Superior temporal gyrus (tissue), 1 donor: ENCODE measurements around the gene DHRS3.
"Not testable (repeated sequence)": the region's sequence is repeated elsewhere in the genome, so short reads cannot be mapped to it uniquely, and the experiment has no call there.

Experiments used
- DNase-seq: peaks from one replicate; pipeline ENCODE4 v3.0.0-alpha.2; 2016; ENCODE audit errors: extremely low spot score

The DHRS3 gene

DNA sequence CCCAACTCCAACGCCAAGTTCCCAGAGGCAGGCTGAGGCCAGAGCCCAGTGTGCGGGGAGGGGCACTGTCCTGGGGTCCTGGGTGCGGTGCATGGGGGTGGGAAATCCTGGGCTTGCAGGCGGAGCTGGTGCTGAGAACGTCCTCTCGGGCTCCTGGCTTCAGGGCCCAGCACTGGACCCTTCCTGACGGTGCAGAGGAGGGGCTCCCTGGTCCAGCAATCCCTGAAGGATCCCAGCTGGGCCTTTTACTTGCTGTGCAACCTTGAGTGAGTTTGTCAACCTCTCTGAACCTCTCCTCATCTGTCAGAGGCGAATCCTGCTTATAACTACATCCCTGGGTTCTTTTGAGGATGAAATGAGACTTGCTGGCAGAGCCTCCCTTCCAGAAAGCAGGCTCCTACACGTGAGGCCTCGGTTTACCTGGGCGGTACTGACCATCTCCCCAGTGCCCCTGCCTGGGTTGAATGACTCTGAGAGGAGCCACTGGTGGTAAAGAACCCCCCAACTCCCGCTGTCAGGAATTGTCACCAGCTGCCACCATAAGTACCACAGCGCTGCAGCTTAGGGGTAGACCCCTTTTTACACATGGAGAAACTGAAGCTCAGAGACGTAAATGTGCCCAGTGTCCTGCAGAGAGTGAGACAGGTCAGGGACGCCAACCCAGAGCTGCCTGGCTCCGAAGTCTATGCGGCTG is 77.3 kb downstream of the DHRS3 start:
- DNase-seq = no peak

DNA sequence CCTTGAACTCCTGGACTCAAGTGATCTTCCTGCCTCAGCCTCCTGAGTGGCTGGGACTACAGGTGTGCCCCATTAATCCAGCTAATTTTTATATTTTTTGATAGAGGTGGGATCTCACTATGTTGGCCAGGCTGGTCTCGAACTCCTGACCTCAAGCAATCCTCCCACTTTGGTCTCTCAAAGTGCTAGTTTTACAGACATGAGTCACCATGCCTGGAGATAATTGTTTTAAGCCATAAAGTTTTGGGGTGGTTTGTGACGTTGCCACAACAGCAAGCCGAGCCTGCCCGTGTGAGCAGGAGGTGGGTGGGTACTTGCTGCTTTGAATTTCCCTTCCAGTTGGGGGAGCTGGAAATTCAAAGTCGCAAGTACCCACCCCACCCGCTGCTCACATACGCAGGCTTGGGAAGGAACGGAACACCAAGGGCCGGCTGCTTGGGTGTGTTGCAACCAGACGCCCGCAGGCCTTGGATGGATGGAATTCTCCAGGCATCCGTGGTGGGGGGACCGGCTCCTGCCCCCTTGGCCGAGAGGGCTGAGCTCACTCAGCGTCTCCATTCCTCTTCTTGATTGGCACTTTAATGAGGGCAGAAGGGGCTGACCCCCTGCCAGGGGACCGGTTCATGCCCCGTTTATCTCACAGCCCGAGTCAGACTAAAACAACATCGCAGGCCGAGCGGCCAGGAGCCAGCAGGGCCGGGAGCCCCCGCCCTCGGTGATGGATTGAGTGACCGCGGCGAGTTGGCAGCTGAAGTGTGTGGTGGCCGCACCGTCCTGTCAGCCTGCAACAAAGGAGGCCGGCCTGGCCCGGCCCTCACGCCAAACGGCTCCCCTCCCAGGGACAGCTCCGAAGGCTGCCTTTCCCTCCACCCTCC is 78.1 kb downstream of the DHRS3 start:
- DNase-seq = no peak

DNA sequence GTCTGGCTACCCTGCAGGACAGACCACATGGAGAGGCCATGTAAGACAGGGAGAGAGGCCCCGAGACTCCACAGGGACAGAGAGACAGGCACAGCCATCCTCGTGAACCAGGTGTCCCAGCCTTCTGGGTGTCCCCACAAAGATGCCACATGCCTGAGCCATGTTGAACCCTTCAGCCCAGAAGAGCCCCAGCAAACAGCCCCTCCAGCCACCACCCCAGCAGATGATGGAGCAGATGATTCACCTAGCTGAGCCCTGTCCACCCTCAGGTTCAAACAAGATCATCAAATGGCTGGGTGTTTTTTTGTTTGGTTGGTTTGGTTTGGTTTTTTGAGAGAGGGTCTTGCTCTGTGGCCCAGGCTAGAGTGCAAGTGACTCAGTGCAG is 78.7 kb downstream of the DHRS3 start:
- no peak for DNase-seq

DNA sequence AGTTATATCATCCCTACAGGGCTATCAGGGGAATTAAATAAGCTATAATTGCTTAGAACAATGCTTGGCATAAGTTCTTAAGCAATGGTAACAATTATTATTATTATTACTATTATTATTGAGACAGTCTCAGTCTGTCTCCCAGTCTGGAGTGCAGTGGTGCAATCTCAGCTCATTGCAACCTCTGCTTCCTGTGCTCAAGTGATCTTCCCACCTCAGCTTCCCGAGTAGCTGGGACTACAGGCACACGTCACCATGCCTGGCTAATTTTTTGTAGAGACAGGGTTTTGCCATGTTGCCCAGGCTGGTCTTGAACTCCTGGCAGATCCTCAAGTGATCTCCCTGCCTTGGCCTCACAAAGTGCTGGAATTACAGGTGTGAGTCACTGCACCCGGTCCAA is 79.5 kb downstream of the DHRS3 start:
- not testable (repeated sequence) for DNase-seq

DNA sequence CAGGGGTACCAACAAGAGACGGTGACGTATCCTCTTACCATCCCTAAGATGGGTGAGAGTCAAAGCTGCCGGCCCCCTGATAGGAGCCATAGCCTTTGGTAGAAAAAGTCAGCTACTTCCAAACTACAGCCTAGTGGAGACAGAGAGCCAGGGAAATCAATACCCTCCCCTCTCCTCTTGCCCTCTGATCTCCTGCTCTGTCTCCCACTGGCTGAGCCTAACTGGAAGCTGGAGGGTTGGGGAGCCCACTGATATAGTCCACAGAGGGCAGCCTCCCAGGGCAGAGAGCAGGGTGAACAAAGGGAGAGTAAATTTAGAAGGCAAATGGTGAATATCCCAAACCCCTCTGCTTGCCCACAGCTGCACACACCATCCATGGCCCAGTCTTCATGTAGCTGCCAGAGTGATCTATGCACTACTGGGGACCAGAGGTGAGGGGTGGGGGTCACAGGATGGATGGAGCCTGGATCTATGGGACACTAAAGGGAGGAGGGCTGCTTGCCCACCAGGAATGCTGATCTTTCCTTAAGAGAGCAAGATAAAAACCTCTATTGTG is 80.0 kb downstream of the DHRS3 start:
- DNase-seq = no peak

DNA sequence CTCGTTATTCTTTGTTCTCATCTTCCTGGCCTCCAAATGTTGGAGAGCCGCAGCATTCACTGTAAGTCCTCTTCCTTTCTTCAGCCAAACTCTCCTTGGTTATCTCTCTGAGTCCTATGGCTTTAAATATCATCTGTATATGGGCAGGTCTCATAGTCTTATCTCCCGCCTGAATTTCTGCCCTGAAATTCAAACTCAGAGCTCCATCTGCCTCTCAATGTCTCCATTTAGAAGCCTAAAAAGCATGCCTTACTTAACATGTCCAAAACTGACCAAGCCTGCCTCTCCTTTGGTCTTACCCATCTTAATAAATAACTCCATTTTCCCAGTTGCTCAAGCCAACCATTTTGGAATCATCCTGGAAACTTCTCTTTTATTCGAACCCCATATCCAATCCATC is 80.7 kb downstream of the DHRS3 start:
- no peak for DNase-seq

DNA sequence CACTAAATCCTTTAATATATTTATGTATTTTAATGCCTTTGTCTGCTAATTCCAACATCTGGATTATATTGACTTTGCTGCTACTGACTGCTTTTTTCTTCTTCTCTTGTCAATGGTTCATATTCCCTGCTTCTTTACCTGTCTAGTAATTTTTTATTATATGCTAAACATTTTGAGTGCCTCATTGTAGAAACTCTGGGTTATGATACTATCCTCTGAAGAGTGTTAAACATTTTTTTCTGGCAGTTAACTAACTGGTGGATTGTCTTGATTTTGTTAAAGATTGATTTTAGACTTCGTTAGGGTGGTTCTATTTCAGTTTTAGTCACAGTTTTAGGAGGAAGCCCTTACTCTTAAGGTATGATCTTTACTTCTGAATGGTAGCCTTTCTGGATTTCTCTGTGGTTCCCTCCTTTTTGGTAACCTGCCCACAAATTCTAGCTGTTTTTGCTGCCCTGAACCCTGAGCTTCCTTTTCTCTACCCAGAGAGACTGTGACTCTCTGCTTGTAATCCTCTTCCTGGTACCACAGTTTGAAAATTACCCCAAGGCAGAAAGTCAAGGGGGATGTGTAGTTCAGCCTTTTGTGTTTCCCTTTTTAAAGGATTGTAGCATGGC is 81.9 kb downstream of the DHRS3 start:
- DNase-seq = no peak

DNA sequence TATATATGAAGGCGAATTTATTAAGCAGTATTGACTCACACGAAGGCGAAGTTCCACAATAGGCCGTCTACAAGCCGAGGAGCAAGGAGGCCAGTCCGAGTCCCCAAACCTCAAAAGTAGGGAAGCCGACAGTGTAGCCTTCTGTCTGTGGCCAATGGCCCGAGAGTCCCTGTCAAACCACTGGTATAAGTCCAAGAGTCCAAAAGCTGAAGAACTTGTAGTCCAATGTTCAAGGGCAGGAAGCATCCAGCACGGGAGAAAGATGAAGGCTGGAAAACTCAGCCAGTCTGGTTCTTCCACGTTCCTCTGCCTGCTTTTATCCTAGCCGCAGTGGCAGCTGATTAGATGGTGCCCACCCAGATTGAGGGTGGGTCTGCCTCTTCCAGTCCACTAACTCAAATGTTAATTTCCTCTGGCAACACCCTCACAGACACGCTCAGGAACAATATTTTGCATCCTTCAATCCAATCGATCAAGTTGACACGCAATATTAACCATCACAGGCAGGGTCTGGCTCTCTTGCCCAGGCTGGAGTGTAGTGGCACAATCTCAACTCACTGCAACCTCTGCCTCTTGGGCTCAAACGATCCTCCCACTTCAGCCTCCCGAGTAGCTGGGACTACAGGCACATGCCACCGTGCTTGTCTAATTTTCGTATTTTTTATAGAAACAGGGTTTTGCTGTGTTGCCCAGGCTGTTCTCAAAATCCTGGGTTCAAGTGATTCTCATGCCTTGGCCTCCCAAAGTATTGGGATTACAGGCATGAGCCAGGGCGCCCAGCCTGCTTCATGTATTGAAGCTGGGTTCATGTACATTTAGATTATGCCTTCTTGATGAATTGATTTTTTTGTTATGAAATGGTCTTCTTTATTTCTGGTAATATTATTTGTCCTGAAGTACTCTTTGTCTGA is 85.3 kb downstream of the DHRS3 start:
- DNase-seq = no peak

DNA sequence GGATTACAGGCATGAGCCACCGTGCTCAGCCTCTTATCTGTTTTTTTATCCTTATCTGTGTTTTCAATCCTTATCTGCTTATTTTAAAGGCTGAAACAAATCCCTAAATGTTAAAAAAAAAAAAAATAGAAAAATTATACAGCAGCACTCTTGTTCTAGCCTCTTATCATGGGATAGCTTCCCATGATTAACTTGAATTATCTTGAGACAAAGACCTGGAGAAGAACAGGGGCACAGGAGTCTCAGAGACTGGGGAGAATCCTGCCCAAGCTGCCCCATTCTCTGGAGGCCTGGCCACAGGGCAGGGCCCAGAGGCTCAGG is 86.9 kb downstream of the DHRS3 start:
- no peak for DNase-seq

DNA sequence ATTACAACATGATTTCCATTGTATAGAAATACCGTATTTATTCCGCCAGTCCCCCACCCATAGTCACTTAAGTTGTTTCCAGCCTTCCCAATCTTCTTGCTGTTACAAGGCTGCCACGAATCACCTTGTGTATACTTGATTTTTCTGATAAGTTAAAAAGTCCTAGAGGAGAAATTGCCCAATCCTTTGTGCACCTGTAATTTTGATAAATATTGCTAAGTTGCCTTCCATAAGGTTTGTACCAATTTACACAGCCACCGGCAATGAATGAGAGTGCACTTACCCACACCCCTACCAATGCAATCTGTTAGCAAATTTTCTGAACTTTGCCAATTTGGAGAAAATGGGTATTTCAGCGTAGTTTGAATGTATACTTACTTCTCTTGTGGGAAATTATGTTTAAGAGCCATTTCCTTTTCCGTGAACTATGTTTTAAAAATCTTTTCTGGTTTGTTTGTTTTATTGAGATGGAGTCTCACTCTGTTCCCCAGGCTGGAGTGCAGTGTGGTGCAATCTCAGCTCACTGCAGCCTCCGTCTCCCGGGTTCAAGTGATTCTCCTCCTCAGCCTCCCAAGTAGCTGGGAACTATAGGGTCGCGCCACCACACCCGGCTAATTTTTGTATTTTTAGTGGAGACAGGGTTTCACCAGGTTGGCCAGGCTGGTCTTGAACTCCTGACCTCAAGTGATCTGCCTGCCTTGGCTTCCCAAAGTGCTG is 87.4 kb downstream of the DHRS3 start:
- no peak for DNase-seq

DNA sequence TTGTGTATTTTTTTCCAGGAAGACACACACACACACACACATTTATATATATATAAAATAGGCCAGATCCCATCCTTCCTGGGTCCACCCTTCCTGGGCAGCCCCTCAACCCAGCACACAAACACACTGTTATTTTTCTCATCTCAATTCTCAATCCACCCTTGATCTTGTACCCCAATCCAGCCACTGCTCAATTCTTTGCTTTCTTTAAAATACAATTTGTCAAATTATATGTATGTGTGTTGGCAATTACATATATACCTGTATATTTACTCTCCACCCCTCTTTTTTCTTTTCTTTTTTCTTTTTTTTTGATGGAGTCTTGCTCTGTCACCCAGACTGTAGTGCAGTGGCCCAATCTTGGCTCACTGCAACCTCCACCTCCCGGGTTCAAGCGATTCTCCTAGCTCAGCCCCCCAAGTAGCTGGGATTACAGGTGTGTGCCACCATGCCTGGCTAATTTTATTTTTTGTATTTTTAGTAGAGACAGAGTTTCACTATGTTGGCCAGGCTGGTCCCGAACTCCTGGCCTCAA is 88.3 kb downstream of the DHRS3 start:
- no peak for DNase-seq

DNA sequence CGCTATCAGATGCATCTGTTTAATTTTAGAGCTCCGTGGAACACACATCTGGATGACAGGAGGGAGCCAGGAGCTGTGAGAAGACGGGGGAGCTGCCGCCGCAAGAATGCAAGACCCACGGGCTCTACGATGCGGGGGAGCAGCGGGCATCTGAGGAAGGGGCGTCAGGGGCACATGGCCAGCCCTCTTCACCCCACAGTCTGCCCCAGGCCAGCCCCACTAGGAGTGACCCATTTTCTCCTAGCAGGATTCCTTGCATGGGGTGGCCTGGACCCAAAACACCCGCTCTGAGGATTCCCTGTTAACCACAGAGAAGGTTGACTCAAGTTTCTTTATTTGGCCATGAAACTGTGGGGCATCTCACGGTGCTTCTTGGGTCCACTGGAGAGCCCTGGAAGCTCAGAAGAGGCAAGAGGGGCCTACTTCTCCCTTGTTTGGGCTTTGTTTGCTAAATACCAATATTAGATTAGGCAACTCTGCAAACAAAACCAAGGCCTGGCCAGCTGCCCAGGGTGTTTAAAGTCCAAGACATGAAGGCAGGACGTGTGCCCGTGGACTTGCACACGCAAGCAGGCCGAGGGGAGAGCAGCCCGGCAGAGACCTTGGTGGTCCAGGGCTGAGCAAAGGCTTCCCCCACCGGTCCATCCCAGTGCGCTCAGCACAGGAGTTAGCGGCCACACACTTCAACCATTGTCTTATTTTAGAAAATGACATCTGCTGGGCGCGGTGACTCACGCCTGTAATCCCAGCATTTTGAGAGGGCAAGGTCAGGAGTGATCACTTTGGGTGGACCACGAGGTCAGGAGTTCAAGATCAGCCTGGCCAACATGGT is 89.8 kb downstream of the DHRS3 start:
- no peak for DNase-seq

DNA sequence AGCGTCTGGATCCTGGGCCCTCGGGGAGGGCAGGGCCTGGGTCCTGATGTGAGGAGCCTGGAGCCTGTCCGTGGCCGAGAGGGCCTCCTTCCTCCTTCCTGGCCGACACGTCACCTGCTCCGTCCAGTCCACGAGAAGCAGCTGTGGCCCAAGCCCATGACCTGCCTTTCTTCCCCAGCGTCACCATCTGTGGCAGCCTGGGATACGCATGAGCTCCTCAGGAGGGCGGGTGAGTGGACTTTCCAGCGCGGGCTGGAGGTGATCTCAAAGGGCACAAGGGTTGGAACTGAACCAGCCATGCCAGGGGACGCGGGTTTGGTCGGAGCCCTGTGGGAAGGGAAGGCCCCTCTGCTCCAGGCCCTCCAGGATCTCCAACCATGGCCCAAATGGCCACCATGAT is 90.4 kb downstream of the DHRS3 start:
- DNase-seq = no peak

DNA sequence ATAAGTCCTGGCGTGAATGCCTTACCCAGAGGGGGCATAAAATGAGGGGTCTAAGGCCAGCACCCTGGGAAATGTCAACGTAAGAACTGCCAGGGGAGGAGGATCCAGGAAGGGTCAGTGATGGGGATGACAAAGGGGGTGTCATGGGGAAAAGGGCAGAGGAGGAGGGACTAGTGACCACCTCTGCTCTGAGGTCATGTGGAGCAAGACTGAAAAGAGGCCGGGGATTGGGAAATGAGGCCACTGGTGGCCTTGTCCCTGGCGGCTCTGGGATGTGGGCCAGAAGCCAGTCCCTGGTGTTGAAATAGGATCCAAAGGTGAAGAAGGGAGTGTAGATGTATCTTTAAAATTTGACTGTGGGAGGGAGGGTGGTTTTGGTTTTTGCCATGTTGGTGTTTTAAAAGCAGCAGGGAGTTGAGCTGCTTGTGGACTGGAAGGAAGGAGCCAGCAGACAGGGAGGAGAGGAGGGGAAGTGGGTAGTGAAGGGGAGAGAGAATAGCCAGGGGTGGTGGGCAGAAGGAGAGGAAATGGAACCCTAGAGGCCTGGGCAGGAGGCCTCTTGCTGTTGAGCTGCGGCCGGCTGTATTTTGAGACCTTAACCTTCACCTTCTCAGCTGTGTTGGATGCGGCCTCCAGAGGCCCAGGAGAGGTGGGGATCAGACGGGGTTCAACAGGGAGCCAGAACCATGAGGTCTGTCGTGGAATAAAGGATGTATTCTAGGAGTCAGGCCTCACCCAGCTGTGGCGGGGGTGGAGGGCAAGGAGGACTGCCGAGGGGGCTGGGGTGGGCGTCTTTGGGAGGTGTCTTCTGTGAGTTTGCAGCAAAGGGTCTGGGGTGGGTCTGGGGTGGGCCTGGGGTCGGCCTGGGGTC is 92.5 kb downstream of the DHRS3 start:
- DNase-seq = no peak

DNA sequence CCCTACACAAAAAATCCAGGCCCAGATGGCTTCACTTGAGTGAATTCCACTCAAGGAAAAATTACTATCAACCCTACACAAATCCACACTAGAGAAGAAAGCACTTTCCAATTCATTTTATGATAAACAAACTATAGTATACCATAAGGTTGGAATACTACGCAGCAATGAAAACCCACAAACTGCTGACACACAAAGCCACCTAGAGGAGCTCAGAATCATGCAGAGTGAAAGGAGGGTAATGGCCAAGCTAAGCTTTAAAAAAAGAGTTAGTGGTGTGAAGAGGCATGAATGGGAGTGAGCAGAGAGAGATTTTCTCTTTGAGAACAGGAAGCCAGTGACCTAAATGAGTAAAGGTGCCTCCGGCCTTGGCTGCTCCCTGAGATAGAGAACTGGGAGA is 93.7 kb downstream of the DHRS3 start:
- no peak for DNase-seq

DNA sequence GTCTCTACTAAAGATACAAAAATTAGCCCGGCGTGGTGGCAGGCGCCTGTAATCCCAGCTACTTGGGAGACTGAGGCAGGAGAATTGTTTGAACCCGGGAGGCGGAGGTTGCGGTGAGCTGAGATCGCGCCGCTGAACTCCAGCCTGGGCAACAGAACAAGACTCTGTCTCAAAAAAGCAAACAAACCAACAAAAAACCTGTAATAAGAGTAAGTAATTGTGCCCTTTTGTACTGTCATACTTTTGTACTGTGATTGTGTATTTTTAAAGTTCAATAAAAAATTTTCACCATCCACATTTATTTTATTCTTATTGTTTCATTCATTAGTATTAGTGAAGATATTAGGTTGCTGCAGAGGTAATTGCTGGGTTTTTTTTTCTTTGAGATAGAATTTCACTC is 95.2 kb downstream of the DHRS3 start:
- DNase-seq = not testable (repeated sequence)

DNA sequence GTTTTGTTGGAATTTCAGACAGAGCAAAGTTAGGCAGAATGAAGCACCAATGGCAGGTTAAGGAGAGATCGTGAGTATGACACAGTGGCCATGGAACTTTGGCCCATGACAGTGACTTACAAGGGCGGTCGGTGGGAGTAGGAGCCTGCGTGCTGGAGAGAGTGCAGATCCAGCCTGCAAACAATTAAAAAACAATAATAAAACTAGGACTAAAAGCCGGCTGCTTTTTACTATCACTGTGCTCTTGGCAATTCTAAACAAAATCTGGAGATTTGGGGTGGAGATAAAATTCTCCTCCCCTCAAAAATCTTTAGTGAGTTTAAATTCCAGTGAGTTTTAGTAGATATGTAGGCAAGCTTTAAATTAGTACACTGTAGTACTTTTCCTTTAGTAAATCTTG is 96.9 kb downstream of the DHRS3 start:
- no peak for DNase-seq

DNA sequence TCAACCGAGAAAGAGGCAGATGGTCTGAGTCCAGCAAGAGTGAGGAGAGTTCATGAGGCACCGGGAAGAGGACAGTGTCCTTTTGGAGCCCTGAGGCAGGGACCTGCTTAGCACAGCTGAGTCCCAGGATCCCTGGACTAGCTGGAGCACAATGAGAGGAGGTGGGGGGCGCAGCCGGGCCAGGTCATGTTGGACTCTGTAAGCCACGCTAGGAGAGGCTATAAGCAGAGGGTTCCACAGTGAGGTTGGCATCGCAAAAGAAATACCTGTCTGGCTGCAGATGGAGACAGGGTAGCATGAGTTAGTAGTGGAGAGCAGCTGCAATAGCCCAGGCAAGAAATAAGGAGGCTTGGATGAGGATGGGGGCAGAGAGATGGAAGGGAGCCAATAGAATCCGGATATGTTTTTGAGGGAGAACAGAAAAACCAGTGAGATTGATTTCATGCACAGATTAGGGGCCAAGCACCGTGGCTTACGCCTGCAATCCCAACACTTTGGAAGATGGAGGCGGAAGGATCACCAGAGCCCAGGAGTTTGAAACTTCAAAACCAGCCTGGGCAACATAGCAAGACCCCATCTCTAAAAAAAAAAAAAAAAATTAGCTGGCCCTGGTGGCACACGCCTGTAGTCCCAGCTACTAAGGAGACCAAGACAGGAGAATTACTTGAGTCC is 98.2 kb downstream of the DHRS3 start:
- DNase-seq = no peak
